Measurements from ENCODE around the gene CBX4.

Gene CBX4

GRCh38 chr17:79829004-79829403 is 10.2 kb downstream of the CBX4 start:
- no peak for DNase-seq

GRCh38 chr17:79826841-79827578 is 12.2 kb downstream of the CBX4 start:
- DNase-seq, result no peak

- DNase-seq, result no peak
These were observed 13.0 kb downstream of the CBX4 start for GRCh38 chr17:79826204-79826680.

DNA sequence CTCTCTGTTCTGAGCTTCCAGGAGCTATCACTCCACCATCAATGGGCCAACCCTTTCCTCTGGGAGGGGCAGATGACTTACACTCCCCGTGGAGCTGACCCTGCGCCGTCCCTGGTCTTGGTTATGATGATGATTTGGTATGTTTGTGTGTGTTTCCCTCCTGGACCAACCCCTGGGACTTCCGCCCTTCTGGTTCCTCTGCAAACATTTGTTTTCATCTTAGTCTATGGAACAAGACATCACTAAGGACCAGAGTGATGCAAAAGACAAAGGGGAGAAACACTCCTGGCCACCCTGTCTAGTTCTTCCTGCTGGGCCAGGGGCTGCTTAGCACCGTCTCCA is 13.7 kb downstream of the CBX4 start:
- DNase-seq, result no peak

- DNase-seq, result no peak
These were observed 14.2 kb downstream of the CBX4 start for GRCh38 chr17:79824893-79825579.

DNA sequence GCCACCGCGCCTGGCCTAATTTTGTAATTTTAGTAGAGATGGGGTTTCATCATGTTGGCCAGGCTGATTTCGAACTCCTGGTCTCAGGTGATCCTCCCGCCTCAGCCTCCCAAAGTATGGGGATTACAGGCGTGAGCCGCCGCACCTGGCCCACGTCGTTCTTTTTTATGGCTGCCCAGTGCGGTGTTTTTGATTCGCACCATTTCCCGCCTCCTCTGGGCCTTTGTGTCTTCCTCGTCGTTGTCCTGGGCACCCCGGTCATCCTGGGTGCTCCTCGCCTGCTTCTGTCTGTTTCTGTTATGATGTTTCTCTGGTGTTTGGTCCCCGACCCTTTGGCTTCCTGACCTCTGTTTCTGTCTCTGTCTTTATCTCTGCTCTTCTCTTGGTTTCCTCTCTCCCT is 15.0 kb downstream of the CBX4 start:
- no peak for DNase-seq

GRCh38 chr17:79822583-79823124 is 16.6 kb downstream of the CBX4 start:
- no peak for DNase-seq

DNA sequence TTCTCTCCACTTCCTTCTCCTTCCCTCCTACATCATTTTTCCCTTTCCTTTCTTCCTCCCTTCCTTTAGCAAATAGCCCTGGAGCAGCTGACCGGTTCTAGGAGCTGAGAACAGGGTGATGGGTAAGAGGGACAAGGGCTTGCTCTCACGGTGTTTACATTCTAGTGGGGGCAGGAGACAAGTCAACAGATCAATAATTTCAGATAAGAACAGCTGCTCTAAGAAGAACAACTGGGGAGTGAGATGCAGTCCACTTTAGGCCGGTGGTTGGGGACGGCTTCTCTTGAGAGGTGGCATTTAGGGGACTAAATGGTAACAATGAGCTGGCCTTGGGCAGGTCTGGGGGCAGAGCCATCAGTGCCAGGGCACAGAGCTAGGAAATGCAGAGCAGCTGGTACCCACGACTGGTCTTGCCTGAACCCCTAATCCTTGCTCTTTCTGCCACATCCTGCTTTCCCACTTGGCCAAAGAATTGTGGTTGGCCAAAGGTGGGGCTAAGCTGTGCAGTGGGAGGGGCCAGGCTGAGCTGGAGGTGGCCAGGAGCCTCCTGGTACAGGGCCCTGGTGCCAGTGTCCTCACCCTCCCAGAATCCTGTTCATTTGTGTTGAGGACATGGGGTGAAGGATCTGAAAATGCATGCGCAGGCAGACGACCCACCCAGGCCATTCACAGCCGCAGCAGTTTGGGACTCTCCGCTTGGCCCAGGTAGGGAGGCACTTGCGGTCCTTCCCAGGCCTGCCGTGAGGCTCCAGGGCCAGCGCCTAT is 17.7 kb downstream of the CBX4 start:
- DNase-seq, result no peak

DNA sequence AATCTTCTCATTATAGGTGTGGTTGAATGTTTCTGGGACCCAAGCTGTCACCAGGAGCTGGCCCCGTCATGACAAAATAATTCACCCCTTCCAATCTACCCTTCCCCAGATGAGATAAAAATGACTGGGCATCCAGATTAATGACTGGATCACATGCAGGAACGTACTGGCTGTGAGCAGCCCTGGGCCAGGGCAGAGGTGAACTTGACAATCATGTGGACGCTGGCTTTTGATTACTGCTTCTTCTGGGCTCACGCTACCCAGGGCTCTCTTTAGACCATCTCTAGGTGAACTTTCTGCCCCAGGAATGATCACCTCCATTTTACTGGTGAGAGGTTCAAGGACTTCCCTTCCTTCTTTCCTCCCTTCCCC is 18.3 kb downstream of the CBX4 start:
- DNase-seq, result no peak

- no peak for DNase-seq
These were observed 19.5 kb downstream of the CBX4 start for GRCh38 chr17:79819534-79820276.

DNA sequence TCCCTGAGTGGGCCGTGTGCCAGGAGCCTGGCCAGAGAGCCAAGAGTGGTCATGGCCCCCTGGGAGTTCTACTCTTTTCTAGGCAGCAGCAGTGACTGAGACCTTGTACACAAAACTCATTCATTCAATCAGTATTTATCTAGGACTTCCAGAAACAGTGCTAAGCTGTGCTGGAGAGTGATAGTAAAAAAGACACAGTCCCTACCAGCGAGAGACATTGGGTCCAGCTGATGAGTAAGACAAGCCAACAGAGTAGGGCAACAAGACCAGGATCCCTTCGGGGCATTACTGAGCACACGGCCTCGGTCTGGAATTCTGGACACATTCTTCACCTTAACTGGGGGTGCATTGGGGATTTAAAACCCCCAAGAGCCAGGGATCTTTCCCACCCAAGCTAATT is 20.2 kb downstream of the CBX4 start:
- no peak for DNase-seq

DNA sequence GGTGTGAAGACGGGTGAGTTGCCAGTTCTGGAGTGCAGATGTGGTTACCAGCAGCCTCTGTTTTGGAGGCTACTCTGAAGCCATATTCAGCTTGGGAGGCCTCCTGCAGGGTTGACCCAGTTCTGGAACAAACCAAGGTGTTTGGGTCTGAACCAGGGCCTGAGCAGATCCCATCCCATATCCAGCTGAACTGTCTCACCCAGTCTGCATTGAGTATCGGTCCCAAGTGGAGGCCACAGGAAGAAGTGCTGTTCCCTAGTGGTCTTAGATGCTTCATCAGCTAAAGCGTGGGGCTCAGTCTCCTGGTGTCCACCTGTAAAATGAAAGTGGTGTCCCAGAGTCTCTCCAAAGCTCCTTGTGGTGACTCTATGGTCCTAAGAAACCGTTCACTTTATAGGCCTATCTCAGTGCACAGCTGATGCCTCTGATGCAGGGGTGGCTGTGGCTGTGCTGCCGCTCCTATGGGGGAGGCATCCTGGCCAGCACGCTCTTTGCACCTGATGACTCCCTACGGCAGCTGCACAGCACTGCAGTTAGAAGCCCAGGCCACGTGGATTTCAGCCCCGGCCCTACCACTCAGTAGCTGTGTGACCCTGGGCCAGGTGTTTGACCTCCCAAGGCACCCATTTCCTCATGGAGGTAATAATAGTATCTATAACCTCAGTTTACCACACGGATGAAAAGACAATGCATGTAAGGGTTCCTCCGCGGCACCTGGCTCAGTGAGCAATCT is 21.0 kb downstream of the CBX4 start:
- DNase-seq, result no peak

GRCh38 chr17:79815836-79816461 is 23.3 kb downstream of the CBX4 start:
- no peak for DNase-seq

DNA sequence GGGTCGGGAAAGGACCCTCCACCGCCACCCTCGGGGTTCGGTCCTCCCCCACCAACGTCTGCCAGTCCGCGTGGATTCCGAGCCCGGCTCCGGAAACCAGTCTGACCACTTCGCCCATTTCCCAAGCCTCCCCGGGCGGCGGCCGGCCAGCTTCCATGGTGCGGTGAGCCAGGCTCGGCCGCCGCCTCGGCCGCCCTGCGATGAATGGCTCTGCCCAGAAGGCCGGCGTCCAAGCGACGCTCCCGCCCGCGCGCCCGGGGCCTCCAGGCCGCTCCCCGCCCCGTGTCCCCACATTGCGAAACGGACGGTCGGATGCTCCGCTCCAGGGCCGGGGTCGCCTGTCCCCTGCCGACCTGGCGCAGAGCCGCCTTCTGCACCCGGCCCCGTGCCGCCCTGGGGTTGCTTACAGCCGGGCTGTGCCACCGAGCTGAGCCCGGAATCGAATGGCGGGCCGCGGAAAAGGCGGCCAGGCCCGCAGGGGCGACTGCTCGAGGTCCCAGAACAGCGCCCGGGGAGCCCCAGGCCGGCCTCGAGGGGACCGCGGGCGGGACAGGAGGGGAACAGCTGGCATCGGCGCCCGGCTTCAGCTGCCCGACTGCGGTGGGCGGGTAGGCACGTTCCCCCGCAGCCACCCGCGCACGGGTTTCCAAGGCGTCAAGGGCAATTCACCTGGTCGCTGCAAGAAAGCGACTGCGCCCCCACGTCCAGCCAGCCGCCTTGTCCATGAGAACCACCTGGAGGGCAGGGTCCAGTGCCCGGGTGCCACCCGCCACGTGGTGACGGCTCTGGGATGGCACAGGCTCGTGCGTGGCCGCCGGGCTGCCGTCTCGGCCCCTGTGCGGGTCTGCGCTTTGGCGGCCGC is 24.0 kb downstream of the CBX4 start:
- DNase-seq, result no peak

GRCh38 chr17:79814127-79814973 is 24.9 kb downstream of the CBX4 start:
- DNase-seq, result no peak

- DNase-seq, result no peak
These were observed 25.7 kb downstream of the CBX4 start for GRCh38 chr17:79813297-79814126.

GRCh38 chr17:79812353-79813258 is 26.6 kb downstream of the CBX4 start:
- DNase-seq, result no peak

All from 8988T (cell line).